Heart left ventricle (tissue), 13 donors: Measurements from ENCODE around the gene OLFM2.

Source experiments
- CTCF ChIP-seq, 12 donors: fragments of 200-600 bp; sonication (generic) in 4 of 12; IDR thresholded peaks; one replicate each; pipeline versions ENCODE4 v1.5.0 to v1.8.0; 2018 to 2022; ENCODE audit warnings: antibody characterized with exemption in 12 of 12, mild to moderate bottlenecking in 5 of 12
- POLR2A ChIP-seq, 2 donors: fragments of 450-650 bp; IDR thresholded peaks; one replicate each; pipeline ENCODE4 v1.6.1; 2017; ENCODE audit warnings: antibody characterized with exemption in 2 of 2, mild to moderate bottlenecking in 2 of 2, moderate library complexity in 2 of 2
- donor health status: ischemic (EF 13 %, LVEDD 7.1; RV severe dilation, severe dysfunction).
- donor health status: DM: no; HTN: yes; CAD: no.
- donor health status: DM: no; HTN: no; CAD: no.
- donor health status: ischemic (EF 25% LVEDD 6.9; RV normal size, moderate dysfunction).
- donor health status: ischemic (EF 25% LVEDD 5.7; RV mildly dilated, moderate dysfunction).
- donor health status: ischemic (EF 35%, LVEDD 5.7; RV mildly dilated, moderate dysfunction).
- donor health status: nonischemic (EF 11% LVEDD 7.7; RV severe dilation, severe dysfunction).
- donor health status: DM: yes; HTN: yes; CAD: no.
- donor health status: PGD.
- donor health status: ischemic (EF 29% LVEDD 5.4; RV normal size, mild dysfunction).
- donor health status: nonischemic (EF 23%, LVEDD 6.1; RV moderate dilation, normal function).

- TF ChIP-seq CTCF (IDR thresholded peaks at IDR 0.05) (no peak), POLR2A (IDR thresholded peaks at IDR 0.05) (no peak)
Observed at GRCh38 chr19:9891609-9892373, 44.5 kb downstream of the OLFM2 start.
